Brain microvascular endothelial cell (primary cell): ENCODE results near the gene TAF4.

ENCODE experiments used
- DNase-seq: peaks from one replicate; pipeline ENCODE4 v3.0.0-alpha.2; 2020
- H3K27ac ChIP-seq: fragments of 250-450 bp; sonication (Bioruptor Pico); 2 replicates; pipeline ENCODE4 v1.5.1; 2020; ENCODE audit warnings: mild to moderate bottlenecking, moderate library complexity
- H3K27me3 ChIP-seq: fragments of 250-450 bp; sonication (Bioruptor Pico); replicated peaks from 2 replicates; pipeline ENCODE4 v1.5.1; 2020; ENCODE audit warnings: mild to moderate bottlenecking
- H3K36me3 ChIP-seq: fragments of 250-450 bp; sonication (Bioruptor Pico); replicated peaks from 2 replicates; pipeline ENCODE4 v1.5.1; 2020; ENCODE audit warnings: mild to moderate bottlenecking
- H3K4me3 ChIP-seq: 2 replicates; pipeline ENCODE4 v1.5.1; 2011; ENCODE audit warnings: low read depth, mild to moderate bottlenecking, control low read depth, low read length, moderate library complexity
- CTCF ChIP-seq: IDR thresholded peaks from 2 replicates; pipeline ENCODE4 v1.5.1; 2011; ENCODE audit warnings: low read depth, mild to moderate bottlenecking, moderate library complexity, low read length, control low read depth, inconsistent platforms; ENCODE audit errors: missing control alignments
- in situ Hi-C: cut with HindIII; loops from 2 replicates; pipeline ENCODE4 v1.10.0; 2017; ENCODE audit warnings: low sequenced_read_pairs, low pct_ligation_motif_present

TAF4 gene

GRCh38 chr20:62096421-62097380, 31.0 kb upstream of the TAF4 start:
- Histone ChIP-seq H3K27ac (no peak overlapping the region), H3K36me3 (no peaks in the 10 kb centered on the region), H3K4me3 (no peak overlapping the region), H3K27me3 (no peaks in the 10 kb centered on the region)
- TF ChIP-seq CTCF: no peak
- no peak for DNase-seq
- in situ Hi-C loops: no loop called here

- no peak overlapping the region for H3K27ac ChIP-seq
- no peak for DNase-seq
- H3K36me3 ChIP-seq: no peaks in the 10 kb centered on the region
- in situ Hi-C loops: no loop called here
- no peak overlapping the region for H3K4me3 ChIP-seq
- no peaks in the 10 kb centered on the region for H3K27me3 ChIP-seq
- TF ChIP-seq CTCF: peak; percentile 7
These were observed 23.7 kb upstream of the TAF4 start for GRCh38 chr20:62089393-62089792.

GRCh38 chr20:62088258-62089127, 22.8 kb upstream of the TAF4 start:
- Histone ChIP-seq H3K27ac (no peak overlapping the region), H3K4me3 (no peak overlapping the region), H3K36me3 (no peaks in the 10 kb centered on the region), H3K27me3 (no peaks in the 10 kb centered on the region)
- no peak for TF ChIP-seq CTCF
- in situ Hi-C loops: no loop called here
- DNase-seq: peak; percentile 93

GRCh38 chr20:62087632-62088031, 22.0 kb upstream of the TAF4 start:
- Histone ChIP-seq H3K4me3 (no peak overlapping the region), H3K27me3 (no peaks in the 10 kb centered on the region), H3K27ac (no peak overlapping the region), H3K36me3 (no peaks in the 10 kb centered on the region)
- in situ Hi-C loops: no loop called here
- no peak for DNase-seq
- TF ChIP-seq CTCF: no peak

GRCh38 chr20:62087227-62087626, 21.5 kb upstream of the TAF4 start:
- Histone ChIP-seq H3K27ac (no peak overlapping the region), H3K36me3 (no peaks in the 10 kb centered on the region), H3K4me3 (no peak overlapping the region), H3K27me3 (no peaks in the 10 kb centered on the region)
- in situ Hi-C loops: no loop called here
- TF ChIP-seq CTCF: no peak
- no peak for DNase-seq
